Thyroid gland (tissue), 4 donors: ENCODE data around the gene NLRP5.

ENCODE experiments used
- CTCF ChIP-seq, 6 experiments: fragments of 200-600 bp in 3 of 6; fragments of 450-650 bp in 3 of 6; sonication (generic) in 3 of 6; IDR thresholded peaks; one replicate each; pipeline ENCODE4 v1.5.1; 2016 to 2019; ENCODE audit warnings: antibody characterized with exemption in 6 of 6, mild to moderate bottlenecking in 2 of 6, inconsistent platforms in 1 of 6, moderate library complexity in 1 of 6
- POLR2A ChIP-seq, 2 donors: fragments of 450-650 bp; IDR thresholded peaks; one replicate each; pipeline ENCODE4 v1.6.1; 2017; ENCODE audit warnings: antibody characterized with exemption in 2 of 2, mild to moderate bottlenecking in 2 of 2, moderate library complexity in 1 of 2

GRCh38 chr19:55959996-55960675, 26.4 kb upstream of the NLRP5 start:
- TF ChIP-seq CTCF (IDR thresholded peaks at IDR 0.05) (no peak), POLR2A (IDR thresholded peaks at IDR 0.05) (no peak)
